Astrocyte of the spinal cord (primary cell): ENCODE measurements around the gene PLPP7.

ENCODE experiments used
- DNase-seq: peaks from one replicate; pipeline ENCODE4 v3.0.0; 2011; ENCODE audit warnings: low read depth, low spot score
- H3K4me3 ChIP-seq: 2 replicates; pipeline ENCODE4 v1.5.1; 2011; ENCODE audit warnings: low read depth, mild to moderate bottlenecking, low read length, moderate library complexity
- CTCF ChIP-seq: IDR thresholded peaks from 2 replicates; pipeline ENCODE4 v1.5.1; 2012; ENCODE audit warnings: low read depth, mild to moderate bottlenecking, low read length, inconsistent platforms
- in situ Hi-C: cut with HindIII; loops from 2 replicates; pipeline ENCODE4 v1.10.0; 2017; ENCODE audit warnings: low sequenced_read_pairs

PLPP7 gene

GRCh38 chr9:131304676-131305355 is 15.3 kb downstream of the PLPP7 start:
- no peak for TF ChIP-seq CTCF
- DNase-seq = no peak
- H3K4me3 ChIP-seq = no peak overlapping the region
- in situ Hi-C loops = no loop called here

- DNase-seq = no peak
- no peak for TF ChIP-seq CTCF
- in situ Hi-C loops = no loop called here
- H3K4me3 ChIP-seq = no peak overlapping the region
Observed at GRCh38 chr9:131306397-131307004, 17.0 kb downstream of the PLPP7 start.

- no peak for TF ChIP-seq CTCF
- DNase-seq = no peak
- in situ Hi-C loops = no loop called here
- H3K4me3 ChIP-seq = no peak overlapping the region
Observed at GRCh38 chr9:131307974-131308373, 18.5 kb downstream of the PLPP7 start.

- DNase-seq = no peak
- no peak overlapping the region for H3K4me3 ChIP-seq
- in situ Hi-C loops = no loop called here
- TF ChIP-seq CTCF = no peak
Observed at GRCh38 chr9:131308452-131308851, 18.9 kb downstream of the PLPP7 start.

- no peak for DNase-seq
- no peak for TF ChIP-seq CTCF
- no peak overlapping the region for H3K4me3 ChIP-seq
- in situ Hi-C loops = no loop called here
Observed at GRCh38 chr9:131308906-131309529, 19.5 kb downstream of the PLPP7 start.

GRCh38 chr9:131309530-131310276 is 20.2 kb downstream of the PLPP7 start:
- no peak for TF ChIP-seq CTCF
- DNase-seq = no peak
- in situ Hi-C loops = no loop called here
- no peak overlapping the region for H3K4me3 ChIP-seq
